Tibial nerve (tissue), 4 donors: ENCODE results near the gene MAP7D1. TPM values are rescaled to one million over a fixed set of nuclear protein-coding genes. Genes with fewer than 3 reads are reported as not detected.

Experiments
- DNase-seq, 2 donors: peaks; one replicate each; pipeline ENCODE4 v3.0.0-alpha.2; 2019; ENCODE audit warnings: low spot score in 2 of 2
- H3K27ac ChIP-seq, 4 donors: fragments of 200-600 bp; sonication (generic) in 3 of 4; one replicate each; pipeline ENCODE4 v1.5.1; 2017 to 2019; ENCODE audit warnings: mild to moderate bottlenecking in 1 of 4
- H3K27me3 ChIP-seq, 2 donors: fragments of 200-600 bp; sonication (generic) in 1 of 2; one replicate each; pipeline versions ENCODE4 v1.5.1 to v1.6.0; 2017 to 2019
- H3K36me3 ChIP-seq, 3 donors: fragments of 200-600 bp; sonication (generic); one replicate each; pipeline ENCODE4 v1.5.1; 2018 to 2019
- H3K4me1 ChIP-seq, 4 donors: fragments of 200-600 bp; sonication (generic) in 3 of 4; one replicate each; pipeline ENCODE4 v1.5.1; 2017 to 2019
- H3K4me3 ChIP-seq, 4 donors: fragments of 200-600 bp; sonication (generic) in 3 of 4; one replicate each; pipeline ENCODE4 v1.5.1; 2017 to 2019; ENCODE audit warnings: mild to moderate bottlenecking in 1 of 4, moderate library complexity in 1 of 4
- H3K9me3 ChIP-seq, 4 donors: fragments of 200-600 bp; sonication (generic) in 3 of 4; one replicate each; pipeline ENCODE4 v1.5.1; 2017 to 2019
- EP300 ChIP-seq, 2 donors: sonication (generic); formaldehyde crosslinking; IDR thresholded peaks; one replicate each; pipeline ENCODE4 v1.6.1; 2017; ENCODE audit warnings: antibody characterized with exemption in 2 of 2, mild to moderate bottlenecking in 1 of 2
- POLR2A ChIP-seq, 2 donors: fragments of 450-650 bp; IDR thresholded peaks; one replicate each; pipeline ENCODE4 v1.6.1; 2017; ENCODE audit warnings: antibody characterized with exemption in 2 of 2, mild to moderate bottlenecking in 2 of 2, moderate library complexity in 2 of 2
- WGBS, 2 donors: methylation state at CpG; one replicate each; pipeline ENCODE4 v1.1.5; 2018; 5-methylcytosine and 5-hydroxymethylcytosine counted together
- total RNA-seq, 4 donors: library from RNA; depleted of rRNA; stranded (reverse); fragments of >200 nt; gene quantifications; one replicate each; pipeline ENCODE4 v1.1.0, GENCODE V29; 2016
- TF ChIP-seq, protein P1 (sequence below), 5 experiments: fragments of 200-600 bp in 3 of 5; fragments of 450-650 bp in 2 of 5; sonication (generic) in 3 of 5; IDR thresholded peaks; one replicate each; pipeline ENCODE4 v1.5.1; 2016 to 2019; ENCODE audit warnings: antibody characterized with exemption in 5 of 5, mild to moderate bottlenecking in 3 of 5, moderate library complexity in 2 of 5

MAP7D1 gene
- total RNA-seq, 4 donors from 2014 or later, result 85.0 to 184 (median 121) TPM

DNA sequence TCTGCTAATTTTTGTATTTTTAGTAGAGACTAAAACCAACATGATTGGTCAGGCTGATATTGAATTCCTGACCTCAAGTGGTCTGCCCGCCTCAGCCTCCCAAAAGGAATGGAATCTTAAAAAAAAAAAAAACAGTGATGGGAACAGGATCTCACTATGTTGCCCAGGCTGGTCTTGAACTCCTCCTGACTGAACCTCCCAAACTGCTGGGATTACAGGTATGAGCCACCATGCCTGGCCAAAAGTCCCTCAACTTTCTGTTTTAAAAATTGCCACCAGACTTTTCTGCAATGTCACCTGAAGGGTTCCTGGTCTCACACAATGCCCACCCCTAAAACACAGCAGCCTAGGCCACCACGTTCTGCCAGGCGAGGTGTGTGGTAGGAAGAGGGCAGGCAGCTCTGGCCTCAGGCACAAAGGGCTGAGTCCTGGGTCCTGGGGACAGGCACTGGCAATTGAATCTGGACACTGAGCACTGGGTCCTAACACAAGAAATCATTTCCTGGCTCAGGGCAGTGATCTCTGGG, 47.1 kb downstream of the MAP7D1 start:
- 85 to 95% methylated on average over 3 of the region's 3 CpGs for WGBS, 2 donors
- no peaks in the 10 kb centered on the region for H3K9me3 ChIP-seq
- peak overlapping the region in 3 of 4 donors; percentile 68 to 89 (median 86) for H3K27ac ChIP-seq
- no peaks in the 10 kb centered on the region for H3K36me3 ChIP-seq
- H3K27me3 ChIP-seq, result no peaks in the 10 kb centered on the region
- H3K4me1 ChIP-seq, result peaks cover 0 to 52% (median 5%) of the 10 kb centered on the region in 4 donors
- H3K4me3 ChIP-seq, result no peak overlapping the region
- no peak for DNase-seq
- TF ChIP-seq POLR2A (IDR thresholded peaks at IDR 0.05) (no peak), EP300 (IDR thresholded peaks at IDR 0.05) (no peak)
- TF ChIP-seq, protein P1, sequence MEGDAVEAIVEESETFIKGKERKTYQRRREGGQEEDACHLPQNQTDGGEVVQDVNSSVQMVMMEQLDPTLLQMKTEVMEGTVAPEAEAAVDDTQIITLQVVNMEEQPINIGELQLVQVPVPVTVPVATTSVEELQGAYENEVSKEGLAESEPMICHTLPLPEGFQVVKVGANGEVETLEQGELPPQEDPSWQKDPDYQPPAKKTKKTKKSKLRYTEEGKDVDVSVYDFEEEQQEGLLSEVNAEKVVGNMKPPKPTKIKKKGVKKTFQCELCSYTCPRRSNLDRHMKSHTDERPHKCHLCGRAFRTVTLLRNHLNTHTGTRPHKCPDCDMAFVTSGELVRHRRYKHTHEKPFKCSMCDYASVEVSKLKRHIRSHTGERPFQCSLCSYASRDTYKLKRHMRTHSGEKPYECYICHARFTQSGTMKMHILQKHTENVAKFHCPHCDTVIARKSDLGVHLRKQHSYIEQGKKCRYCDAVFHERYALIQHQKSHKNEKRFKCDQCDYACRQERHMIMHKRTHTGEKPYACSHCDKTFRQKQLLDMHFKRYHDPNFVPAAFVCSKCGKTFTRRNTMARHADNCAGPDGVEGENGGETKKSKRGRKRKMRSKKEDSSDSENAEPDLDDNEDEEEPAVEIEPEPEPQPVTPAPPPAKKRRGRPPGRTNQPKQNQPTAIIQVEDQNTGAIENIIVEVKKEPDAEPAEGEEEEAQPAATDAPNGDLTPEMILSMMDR (IDR thresholded peaks at IDR 0.05), result no peak

DNA sequence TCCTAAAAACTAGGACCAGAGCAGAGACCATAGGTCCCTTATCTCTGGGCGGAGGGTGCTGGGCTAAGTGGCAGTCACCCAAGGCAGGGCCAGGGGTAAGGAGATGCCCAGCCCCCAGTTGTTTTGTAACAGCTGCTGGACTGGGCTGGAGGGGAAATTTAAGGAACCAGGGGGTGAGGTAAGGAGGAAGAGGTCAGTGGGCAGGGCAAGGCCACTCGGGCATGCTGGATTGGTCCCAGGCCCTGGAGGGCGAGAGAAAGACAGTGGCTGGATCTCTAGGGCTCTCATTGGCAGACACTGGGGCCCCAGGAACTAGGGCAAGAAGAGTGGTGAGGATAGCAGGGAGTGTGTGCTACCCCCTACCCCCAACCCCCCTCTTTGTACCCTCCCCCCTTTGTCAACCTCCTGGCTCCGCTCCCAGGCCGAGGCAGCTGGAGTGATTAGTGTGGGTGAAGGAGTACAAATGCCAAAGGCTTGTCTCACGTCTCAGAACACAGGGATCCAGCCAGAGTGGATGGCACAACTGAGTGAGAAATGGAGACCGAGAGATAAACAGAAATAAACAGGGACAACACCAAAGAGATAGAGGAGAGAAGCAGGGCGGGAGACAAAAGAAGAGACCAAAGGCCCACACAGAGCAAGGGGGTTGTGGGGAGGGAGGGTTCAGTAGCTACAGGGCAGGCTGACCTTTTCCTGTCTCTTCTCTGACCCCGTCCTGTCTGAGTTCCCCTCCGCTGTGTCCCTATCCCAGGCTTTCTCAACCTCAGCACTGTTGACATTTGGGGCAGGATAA, 47.8 kb downstream of the MAP7D1 start:
- Histone ChIP-seq H3K4me3 (no peak overlapping the region), H3K36me3 (no peaks in the 10 kb centered on the region), H3K4me1 (peaks cover 0 to 52% (median 5%) of the 10 kb centered on the region in 4 donors), H3K9me3 (no peaks in the 10 kb centered on the region), H3K27ac (peak overlapping the region; percentile 67 to 89 (median 77)), H3K27me3 (no peaks in the 10 kb centered on the region)
- TF ChIP-seq EP300 (IDR thresholded peaks at IDR 0.05) (peak in 1 of 2 donors; percentile 57), POLR2A (IDR thresholded peaks at IDR 0.05) (no peak)
- TF ChIP-seq, protein P1 (IDR thresholded peaks at IDR 0.05), result no peak
- WGBS, 2 donors, result 36 to 38% methylated on average over 10 of the region's 10 CpGs
- peak in 1 of 2 donors; percentile 23 for DNase-seq

DNA sequence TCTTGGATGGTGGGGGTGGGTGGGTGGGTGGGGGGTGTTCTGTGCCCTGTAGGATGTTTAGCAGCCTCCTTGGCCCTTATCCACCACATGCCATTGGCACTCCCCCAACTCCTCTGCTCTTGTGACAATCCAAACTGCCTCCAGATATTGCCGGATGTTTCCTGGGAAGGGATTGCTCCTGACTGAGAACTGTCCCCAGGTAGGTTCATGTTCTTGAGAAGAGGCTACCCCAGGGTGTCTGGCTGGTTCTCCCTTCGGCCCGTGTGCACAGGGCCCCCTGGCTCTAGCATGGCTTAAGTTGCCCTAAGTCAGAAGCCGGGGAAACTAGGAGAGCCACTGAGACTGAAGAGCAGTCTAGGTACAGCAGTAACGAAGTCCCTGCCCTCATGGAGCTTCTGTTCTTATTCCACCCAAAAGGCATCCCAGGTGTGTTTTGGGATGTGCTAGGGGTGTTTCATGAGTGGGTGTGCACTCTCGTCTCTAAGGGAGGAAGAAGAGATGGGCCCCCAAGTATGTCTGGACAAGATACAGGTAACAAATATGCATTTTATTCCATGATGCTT, 48.5 kb downstream of the MAP7D1 start:
- no peaks in the 10 kb centered on the region for H3K9me3 ChIP-seq
- DNase-seq, result no peak
- H3K27ac ChIP-seq, result peak overlapping the region; percentile 67 to 89 (median 77)
- H3K4me3 ChIP-seq, result no peak overlapping the region
- H3K4me1 ChIP-seq, result peaks cover 0 to 52% (median 5%) of the 10 kb centered on the region in 4 donors
- no peaks in the 10 kb centered on the region for H3K27me3 ChIP-seq
- WGBS, 2 donors, result 68 to 79% methylated on average over 6 of the region's 6 CpGs
- TF ChIP-seq POLR2A (IDR thresholded peaks at IDR 0.05) (no peak), EP300 (IDR thresholded peaks at IDR 0.05) (no peak)
- TF ChIP-seq, protein P1 (IDR thresholded peaks at IDR 0.05), result no peak
- H3K36me3 ChIP-seq, result no peaks in the 10 kb centered on the region

DNA sequence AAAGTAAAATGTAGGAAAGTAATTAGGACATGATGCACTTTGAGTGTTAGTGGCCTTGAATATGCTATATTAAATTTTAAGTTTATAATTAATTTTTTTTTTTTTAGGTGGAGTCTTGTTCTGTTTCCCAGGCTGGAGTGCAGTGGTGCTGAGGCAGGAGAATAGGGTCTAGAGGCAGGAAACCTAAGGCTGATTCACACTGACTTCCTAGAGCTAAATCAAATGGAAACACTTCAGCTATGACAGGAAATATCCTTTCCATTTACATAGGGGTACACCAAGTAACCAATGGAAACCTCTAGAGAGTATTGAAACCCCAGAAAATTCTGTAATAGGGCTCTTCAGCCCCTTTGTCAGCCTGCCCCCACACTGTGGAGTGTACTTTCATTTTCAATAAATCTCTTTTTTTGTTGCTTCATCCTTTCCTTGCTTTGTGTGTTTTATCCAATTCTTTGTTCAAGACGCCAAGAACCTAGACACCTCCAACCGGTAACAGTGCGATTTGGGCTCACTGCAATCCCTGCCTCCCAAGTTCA, 50.4 kb downstream of the MAP7D1 start:
- Histone ChIP-seq H3K36me3 (no peaks in the 10 kb centered on the region), H3K4me3 (no peak overlapping the region), H3K4me1 (peaks cover 0 to 41% (median 3%) of the 10 kb centered on the region in 4 donors), H3K27ac (peak overlapping the region in 1 of 4 donors; percentile 2), H3K27me3 (no peaks in the 10 kb centered on the region), H3K9me3 (no peaks in the 10 kb centered on the region)
- DNase-seq, result no peak
- 82 to 90% methylated on average over 3 of the region's 3 CpGs for WGBS, 2 donors
- TF ChIP-seq, protein P1 (IDR thresholded peaks at IDR 0.05), result no peak
- TF ChIP-seq POLR2A (IDR thresholded peaks at IDR 0.05) (no peak), EP300 (IDR thresholded peaks at IDR 0.05) (no peak)
